Kidney epithelial cell (primary cell): ENCODE measurements around the gene HOTAIR. TPM values are rescaled to one million over a fixed set of nuclear protein-coding genes. Genes with fewer than 3 reads are reported as not detected.

Experiments
- DNase-seq: peaks from one replicate; pipeline ENCODE4 v3.0.0-alpha.2; 2010; ENCODE audit warnings: low read depth
- H3K27me3 ChIP-seq: 2 replicates; pipeline ENCODE4 v1.6.0; 2011; ENCODE audit warnings: low read length; ENCODE audit not compliant: control insufficient read depth, insufficient read depth
- H3K36me3 ChIP-seq: 2 replicates; pipeline ENCODE4 v1.5.1; 2011; ENCODE audit warnings: low read length; ENCODE audit not compliant: control insufficient read depth, insufficient read depth
- H3K4me3 ChIP-seq: 2 replicates; pipeline ENCODE4 v1.5.1; 2011; ENCODE audit warnings: low read depth, mild to moderate bottlenecking, control low read depth, low read length
- total RNA-seq: library from RNA; depleted of rRNA; stranded (reverse); fragments of >200 nt; gene quantifications from 2 replicates; pipeline ENCODE4 v1.2.3, GENCODE V29; 2015
- TF ChIP-seq, protein P1 (sequence below): IDR thresholded peaks from 2 replicates; pipeline ENCODE4 v1.5.1; 2011; ENCODE audit warnings: mild to moderate bottlenecking, moderate library complexity, low read length, control low read depth, inconsistent platforms; ENCODE audit not compliant: insufficient read depth, poor library complexity, severe bottlenecking

HOTAIR gene
- total RNA-seq, 1 donor from 2014 or later, result 0.46 TPM

GRCh38 chr12:53956251-53956887, 18.4 kb downstream of the HOTAIR start:
- no peaks in the 10 kb centered on the region for H3K36me3 ChIP-seq
- peaks cover 99% of the 10 kb centered on the region for H3K27me3 ChIP-seq
- H3K4me3 ChIP-seq, result no peak overlapping the region
- TF ChIP-seq, protein P1, sequence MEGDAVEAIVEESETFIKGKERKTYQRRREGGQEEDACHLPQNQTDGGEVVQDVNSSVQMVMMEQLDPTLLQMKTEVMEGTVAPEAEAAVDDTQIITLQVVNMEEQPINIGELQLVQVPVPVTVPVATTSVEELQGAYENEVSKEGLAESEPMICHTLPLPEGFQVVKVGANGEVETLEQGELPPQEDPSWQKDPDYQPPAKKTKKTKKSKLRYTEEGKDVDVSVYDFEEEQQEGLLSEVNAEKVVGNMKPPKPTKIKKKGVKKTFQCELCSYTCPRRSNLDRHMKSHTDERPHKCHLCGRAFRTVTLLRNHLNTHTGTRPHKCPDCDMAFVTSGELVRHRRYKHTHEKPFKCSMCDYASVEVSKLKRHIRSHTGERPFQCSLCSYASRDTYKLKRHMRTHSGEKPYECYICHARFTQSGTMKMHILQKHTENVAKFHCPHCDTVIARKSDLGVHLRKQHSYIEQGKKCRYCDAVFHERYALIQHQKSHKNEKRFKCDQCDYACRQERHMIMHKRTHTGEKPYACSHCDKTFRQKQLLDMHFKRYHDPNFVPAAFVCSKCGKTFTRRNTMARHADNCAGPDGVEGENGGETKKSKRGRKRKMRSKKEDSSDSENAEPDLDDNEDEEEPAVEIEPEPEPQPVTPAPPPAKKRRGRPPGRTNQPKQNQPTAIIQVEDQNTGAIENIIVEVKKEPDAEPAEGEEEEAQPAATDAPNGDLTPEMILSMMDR, result no peak
- DNase-seq, result no peak

DNA sequence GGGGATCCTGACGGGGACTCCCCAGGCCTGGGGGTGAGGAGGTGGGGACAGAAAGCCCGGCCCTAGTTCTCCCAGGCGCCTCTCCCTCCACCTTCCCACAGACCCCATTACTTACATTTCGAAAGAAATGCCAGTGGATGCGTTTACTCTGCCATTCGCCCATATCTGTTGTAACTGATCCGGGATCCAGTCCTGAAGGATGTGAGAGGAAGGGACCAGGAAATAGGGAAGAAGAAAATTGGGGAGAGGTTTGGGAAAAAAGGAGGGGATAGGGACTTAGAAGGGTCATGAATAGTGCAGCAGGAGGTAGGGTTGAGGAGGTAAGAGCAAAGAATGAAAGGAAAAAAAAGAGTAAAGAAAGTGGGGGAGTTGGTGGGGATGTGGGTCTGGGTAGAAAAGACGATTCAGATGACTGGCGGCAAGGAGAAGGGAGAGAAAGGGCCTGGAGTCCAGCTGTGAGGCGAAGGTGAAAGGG, 18.9 kb downstream of the HOTAIR start:
- Histone ChIP-seq H3K27me3 (peaks cover 99% of the 10 kb centered on the region), H3K36me3 (no peaks in the 10 kb centered on the region), H3K4me3 (no peak overlapping the region)
- TF ChIP-seq, protein P1, result no peak
- no peak for DNase-seq

DNA sequence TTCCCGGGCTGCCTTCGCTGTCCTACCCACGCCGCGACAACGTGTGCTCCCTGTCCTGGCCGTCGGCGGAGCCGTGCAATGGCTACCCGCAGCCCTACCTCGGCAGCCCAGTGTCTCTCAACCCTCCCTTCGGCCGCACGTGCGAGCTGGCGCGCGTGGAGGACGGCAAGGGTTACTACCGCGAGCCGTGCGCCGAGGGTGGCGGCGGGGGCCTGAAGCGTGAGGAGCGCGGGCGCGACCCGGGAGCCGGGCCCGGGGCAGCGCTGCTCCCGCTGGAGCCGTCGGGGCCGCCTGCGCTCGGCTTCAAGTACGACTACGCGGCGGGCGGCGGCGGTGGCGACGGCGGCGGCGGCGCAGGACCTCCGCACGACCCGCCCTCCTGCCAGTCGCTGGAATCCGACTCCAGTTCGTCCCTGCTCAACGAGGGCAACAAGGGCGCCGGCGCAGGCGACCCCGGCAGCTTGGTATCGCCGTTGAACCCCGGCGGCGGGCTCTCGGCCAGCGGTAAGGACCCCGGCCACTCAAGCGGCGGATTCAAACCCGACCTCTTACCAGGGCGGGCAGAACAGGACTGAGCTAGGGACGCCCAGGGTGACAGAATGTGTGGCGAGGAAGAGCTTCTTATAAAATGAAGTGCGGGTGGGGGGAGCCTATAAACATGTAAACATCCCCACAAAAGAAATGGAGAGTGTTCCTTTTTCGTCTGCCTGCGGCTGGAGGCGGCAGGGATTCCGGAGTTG, 19.5 kb downstream of the HOTAIR start:
- H3K27me3 ChIP-seq, result peaks cover 99% of the 10 kb centered on the region
- no peak for DNase-seq
- no peaks in the 10 kb centered on the region for H3K36me3 ChIP-seq
- TF ChIP-seq, protein P1, result no peak
- H3K4me3 ChIP-seq, result no peak overlapping the region

DNA sequence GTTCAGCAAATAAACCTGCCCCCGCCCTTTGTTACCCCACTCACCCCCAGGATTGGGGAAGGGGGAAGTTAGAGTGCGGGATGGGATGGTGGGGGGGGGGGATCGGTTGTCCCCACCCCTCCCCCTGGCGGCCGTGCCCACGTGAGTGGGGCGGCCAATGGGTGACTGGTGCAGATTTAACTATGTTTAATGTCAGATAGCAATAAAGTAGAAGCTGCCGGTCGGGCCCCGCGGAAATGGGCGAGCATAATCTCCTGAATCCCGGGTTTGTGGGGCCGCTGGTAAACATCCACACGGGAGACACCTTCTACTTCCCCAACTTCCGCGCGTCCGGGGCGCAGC, 20.1 kb downstream of the HOTAIR start, which contains the start of gene HOXC12:
Gene HOXC12, plus strand, starts transcription at position 210 of the 342 bp plus-strand sequence. Its CDS starts 27 bp downstream, at position 237.
- H3K4me3 ChIP-seq, result no peak within 1 kb of the TSS
- TF ChIP-seq, protein P1, result no peak
- peaks cover 99% of the 10 kb centered on the region for H3K27me3 ChIP-seq
- H3K36me3 ChIP-seq, result no peaks in the 10 kb centered on the region
- no peak for DNase-seq

DNA sequence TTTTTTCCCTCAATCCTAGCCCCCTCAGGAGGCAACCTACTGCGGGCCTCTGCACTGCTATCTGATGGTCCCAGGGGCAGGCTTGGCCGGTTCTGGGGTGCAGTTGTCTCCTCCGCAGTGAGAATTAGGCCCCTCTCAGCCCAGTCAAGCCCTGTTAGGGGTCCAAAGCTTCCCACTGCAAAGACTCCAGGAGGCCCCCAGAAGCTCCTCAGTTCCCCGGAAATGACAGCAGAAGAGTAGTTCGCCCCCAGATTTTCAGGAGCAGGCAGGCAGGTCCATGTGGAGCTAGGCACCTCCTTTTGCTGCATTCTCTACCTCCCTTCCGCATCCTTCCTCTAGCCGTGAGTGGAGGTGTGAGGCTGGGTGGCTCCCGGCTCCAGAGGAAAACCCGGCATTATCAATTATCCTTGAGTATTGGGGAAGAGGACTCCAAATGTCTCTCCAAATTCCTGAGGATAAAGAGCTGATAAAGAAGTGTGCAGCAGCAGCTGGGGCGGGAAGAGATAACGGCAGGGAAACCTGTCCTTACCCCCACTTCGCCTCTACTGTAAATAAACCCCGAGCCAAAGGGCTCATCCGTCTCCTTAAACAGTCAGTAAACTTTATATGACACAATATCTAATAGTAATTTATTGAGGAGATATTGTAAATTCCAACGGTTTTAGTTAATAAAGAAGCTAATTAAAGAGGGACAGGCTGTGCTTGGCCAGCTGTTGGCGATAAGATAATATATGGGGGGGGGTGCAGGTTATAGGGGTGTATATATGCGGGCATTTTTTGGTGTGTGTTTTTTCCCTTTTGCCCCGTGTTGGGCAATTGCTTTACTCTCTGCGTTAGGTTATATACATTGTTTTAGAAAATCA, 20.7 kb downstream of the HOTAIR start:
- H3K36me3 ChIP-seq, result no peaks in the 10 kb centered on the region
- TF ChIP-seq, protein P1, result no peak
- peaks cover 99% of the 10 kb centered on the region for H3K27me3 ChIP-seq
- H3K4me3 ChIP-seq, result no peak overlapping the region
- no peak for DNase-seq
